HEK293T (cell line): Measurements from ENCODE around the gene GATA2.

Experiments
- BHLHE40 ChIP-seq: fragments of 450-650 bp; IDR thresholded peaks from 2 replicates; pipeline ENCODE4 v1.6.1; 2016; ENCODE audit warnings: mild to moderate bottlenecking, moderate library complexity, borderline replicate concordance
- SP1 ChIP-seq: fragments of 450-650 bp; IDR thresholded peaks from 2 replicates; pipeline ENCODE4 v1.6.1; 2017

DNA sequence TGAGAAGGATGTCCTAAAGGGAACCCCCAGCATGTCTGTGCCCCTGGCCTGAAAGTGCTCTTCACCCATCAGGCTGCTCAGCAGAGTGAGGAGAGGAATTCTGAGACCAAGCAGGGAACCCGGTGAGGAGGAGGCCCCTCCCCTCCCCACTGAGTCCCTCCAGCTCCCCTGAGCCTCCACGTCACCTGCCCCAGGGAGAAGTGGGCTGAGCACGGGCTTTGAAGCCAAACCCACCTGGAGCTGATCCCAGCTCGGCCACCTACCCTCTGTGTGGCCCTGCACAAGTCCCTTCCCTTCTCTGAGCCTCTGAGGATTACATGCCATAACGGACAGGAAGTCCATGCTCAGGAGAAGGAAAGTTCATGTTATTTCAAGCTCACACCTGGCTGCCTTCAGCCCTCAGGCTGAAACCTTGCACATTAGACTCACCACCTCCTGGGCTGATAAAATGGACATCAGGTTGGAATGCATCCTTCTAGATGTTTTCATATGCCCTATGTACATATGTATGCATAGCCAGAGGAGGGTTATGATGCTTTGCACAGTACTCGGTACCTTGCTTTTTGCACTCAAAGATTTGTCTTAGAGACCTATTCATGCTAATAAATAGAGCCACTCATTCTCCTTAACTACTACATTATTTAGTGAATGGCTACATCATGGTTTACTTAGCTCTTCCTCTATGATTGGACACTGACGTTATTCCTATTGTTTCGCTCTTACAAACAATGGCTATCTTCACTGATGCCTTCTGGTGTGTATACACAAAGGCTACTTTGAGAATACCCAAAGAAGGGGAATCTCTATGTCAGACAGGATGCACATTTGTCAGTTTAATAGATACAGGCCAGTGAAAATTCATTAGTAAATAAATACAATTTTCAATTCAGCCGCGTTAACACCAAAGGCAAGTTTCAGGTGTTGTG lies 31.6 kb upstream of the GATA2 start:
- TF ChIP-seq SP1 (no peak), BHLHE40 (no peak)
